Measurements from ENCODE around the gene TNP2.

DNA sequence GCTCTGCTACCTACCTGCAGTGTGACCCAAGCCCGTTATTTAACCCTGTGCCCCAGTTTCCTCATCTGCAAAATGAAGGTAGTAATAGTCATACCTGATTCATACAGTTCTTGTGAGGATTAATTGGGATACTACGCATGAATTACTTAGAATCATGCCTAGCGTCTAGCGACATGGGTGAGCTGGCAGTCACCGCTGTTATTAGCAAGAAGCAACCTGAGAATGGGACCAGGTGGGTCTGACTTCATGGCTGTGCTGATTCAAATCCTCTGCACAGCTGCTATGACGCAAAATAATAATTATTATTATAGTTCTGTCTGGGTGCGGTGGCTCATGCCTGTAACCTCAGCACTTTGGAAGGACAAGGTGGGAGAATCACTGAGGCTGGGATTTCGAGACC lies 21.0 kb downstream of the TNP2 start:
- no peak for TF ChIP-seq EZH2phosphoT487 (IDR thresholded peaks at IDR 0.05; ENCODE audit: borderline replicate concordance, low read length)
- TF ChIP-seq, protein P1, sequence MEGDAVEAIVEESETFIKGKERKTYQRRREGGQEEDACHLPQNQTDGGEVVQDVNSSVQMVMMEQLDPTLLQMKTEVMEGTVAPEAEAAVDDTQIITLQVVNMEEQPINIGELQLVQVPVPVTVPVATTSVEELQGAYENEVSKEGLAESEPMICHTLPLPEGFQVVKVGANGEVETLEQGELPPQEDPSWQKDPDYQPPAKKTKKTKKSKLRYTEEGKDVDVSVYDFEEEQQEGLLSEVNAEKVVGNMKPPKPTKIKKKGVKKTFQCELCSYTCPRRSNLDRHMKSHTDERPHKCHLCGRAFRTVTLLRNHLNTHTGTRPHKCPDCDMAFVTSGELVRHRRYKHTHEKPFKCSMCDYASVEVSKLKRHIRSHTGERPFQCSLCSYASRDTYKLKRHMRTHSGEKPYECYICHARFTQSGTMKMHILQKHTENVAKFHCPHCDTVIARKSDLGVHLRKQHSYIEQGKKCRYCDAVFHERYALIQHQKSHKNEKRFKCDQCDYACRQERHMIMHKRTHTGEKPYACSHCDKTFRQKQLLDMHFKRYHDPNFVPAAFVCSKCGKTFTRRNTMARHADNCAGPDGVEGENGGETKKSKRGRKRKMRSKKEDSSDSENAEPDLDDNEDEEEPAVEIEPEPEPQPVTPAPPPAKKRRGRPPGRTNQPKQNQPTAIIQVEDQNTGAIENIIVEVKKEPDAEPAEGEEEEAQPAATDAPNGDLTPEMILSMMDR (IDR thresholded peaks at IDR 0.05; ENCODE audit: low read depth, low read length, poor library complexity, severe bottlenecking): no peak
